OCI-LY7 (cell line): ENCODE data around the gene ZNF813.
"Not testable (repeated sequence)": the region's sequence is repeated elsewhere in the genome, so short reads cannot be mapped to it uniquely, and the experiment has no call there.

Experiments
- EZH2phosphoT487 ChIP-seq: fragments of 200-600 bp; sonication (generic); IDR thresholded peaks from 2 replicates; pipeline ENCODE4 v1.6.1; 2018; ENCODE audit warnings: low read depth, borderline replicate concordance, mild to moderate bottlenecking, mixed run types, antibody characterized with exemption, low read length, moderate library complexity, mixed read lengths
- TF ChIP-seq, protein P1 (sequence below): fragments of 200-600 bp; sonication (generic); conservative IDR thresholded peaks from 2 replicates; pipeline ENCODE4 v1.5.1; 2014; ENCODE audit warnings: mild to moderate bottlenecking, antibody characterized with exemption, low read length, moderate library complexity, mixed read lengths

DNA sequence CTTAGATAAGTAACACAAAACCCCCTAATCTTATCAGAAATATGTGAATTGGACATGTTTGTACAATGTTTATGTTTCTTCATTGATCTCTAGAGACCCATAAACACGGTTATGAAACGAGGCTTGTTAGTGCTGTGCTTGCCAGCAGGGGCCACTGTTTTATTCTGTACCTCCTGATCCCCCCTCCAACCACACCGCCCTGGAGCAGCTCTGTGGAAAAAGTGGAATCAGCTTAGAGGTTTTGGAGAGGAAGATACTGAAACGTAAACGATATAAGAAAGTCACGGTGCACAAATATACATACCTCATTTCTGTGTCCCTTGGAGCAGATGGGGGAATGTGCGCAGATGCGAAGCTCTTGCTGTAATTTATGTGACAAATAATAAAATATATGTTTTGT lies 43.9 kb upstream of the ZNF813 start:
- not testable (repeated sequence) for TF ChIP-seq EZH2phosphoT487
- TF ChIP-seq, protein P1, sequence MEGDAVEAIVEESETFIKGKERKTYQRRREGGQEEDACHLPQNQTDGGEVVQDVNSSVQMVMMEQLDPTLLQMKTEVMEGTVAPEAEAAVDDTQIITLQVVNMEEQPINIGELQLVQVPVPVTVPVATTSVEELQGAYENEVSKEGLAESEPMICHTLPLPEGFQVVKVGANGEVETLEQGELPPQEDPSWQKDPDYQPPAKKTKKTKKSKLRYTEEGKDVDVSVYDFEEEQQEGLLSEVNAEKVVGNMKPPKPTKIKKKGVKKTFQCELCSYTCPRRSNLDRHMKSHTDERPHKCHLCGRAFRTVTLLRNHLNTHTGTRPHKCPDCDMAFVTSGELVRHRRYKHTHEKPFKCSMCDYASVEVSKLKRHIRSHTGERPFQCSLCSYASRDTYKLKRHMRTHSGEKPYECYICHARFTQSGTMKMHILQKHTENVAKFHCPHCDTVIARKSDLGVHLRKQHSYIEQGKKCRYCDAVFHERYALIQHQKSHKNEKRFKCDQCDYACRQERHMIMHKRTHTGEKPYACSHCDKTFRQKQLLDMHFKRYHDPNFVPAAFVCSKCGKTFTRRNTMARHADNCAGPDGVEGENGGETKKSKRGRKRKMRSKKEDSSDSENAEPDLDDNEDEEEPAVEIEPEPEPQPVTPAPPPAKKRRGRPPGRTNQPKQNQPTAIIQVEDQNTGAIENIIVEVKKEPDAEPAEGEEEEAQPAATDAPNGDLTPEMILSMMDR = not testable (repeated sequence)
